Stimulated activated CD8-positive, alpha-beta memory T cell treated with anti-CD3 and anti-CD28 coated beads, Interleukin-12 subunit alpha, Interleukin-12 subunit beta, amount 100 ng/mL, for 24 hours (primary cell): ENCODE results near the gene NKAIN4.

Source experiments
- DNase-seq: peaks from one replicate; pipeline ENCODE4 v3.0.0-alpha.2; 2020; ENCODE audit errors: extremely low read depth

Gene NKAIN4

GRCh38 chr20:63288581-63289251 lies 34.5 kb upstream of the NKAIN4 start:
- no peak for DNase-seq

DNA sequence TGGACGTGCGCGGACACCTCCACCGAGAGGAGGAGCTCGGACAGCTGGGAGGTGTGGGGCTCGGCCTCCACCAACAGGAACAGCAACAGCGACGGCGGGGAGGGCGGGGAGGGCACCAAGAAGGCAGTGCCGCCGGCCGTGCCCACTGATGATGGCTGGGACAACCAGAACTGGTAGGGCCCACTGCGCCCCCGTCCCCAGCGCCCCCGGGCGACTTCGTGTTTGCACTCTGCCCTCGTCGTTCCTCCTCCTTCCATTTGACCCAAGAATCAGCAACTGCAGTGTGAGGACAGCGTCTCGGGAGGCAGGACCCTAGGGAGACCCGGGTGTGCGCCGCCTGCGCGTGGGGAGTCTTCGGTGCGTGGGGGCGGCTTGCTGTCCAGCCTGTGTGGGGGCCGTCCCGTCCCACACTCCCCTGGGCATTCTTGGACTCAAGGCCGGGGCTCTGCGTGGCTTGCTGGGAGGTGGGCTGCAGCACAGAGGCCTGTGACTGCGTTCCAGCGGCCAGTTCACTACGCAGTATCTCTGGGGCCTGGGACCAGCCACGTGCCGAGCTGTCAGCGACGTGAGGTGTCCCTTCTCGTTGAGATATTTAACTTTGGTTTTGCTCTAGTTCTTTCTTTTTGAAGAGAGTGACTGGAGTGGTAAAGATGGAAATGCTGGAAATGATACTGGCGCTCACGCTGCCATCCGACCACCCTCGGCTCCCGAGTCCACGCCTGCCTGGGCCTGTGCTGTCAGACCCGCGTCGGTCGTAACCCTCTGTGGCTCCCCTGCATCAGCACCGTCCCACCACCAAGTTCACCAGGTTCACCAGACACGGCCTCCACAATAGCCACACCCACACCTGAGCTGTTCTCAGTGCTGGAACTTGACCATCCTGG lies 33.7 kb upstream of the NKAIN4 start:
- DNase-seq, result no peak

DNA sequence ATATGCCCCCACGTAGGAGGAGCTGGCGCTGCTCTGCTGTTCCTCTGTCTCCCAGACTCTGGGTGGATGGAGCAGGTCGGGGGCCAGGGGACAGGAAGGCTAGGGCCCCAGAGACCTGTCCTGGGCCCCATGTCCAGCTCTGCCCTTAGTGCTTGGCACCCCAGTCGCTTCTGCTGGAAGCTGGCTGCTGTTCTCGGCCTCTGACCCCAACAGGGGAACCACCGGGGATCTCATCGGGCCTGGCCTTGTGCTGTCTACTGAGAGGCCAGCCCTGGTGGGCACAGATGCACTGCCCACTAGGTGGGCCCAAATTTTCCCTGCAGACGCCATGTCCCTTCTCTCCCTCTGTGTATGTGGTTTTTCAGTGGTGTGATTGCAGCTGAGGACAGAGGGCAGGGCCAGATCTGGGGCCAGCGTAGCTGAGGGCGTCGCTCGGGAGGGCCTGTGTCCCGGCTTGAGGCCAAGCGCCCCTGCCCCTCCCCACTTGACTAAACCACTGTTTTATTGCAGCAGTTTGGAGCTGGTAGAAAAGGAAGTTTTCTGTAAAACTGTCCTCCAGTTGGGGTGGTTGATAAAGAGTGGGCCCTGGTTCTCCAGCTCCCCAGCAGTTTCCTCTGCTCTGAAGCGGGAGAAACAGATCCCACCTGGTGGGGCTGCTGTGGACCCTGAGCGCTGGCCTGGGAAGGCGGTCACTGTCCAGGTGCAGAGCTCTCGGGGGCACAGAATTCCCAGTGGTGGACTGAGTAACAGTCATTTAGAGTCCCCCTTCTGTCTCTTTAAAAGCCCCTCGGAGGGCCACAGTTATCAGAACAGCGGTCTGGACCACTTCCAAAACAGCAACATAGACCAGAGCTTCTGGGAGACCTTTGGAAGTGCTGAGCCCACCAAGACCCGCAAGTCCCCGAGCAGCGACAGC lies 32.8 kb upstream of the NKAIN4 start:
- no peak for DNase-seq

DNA sequence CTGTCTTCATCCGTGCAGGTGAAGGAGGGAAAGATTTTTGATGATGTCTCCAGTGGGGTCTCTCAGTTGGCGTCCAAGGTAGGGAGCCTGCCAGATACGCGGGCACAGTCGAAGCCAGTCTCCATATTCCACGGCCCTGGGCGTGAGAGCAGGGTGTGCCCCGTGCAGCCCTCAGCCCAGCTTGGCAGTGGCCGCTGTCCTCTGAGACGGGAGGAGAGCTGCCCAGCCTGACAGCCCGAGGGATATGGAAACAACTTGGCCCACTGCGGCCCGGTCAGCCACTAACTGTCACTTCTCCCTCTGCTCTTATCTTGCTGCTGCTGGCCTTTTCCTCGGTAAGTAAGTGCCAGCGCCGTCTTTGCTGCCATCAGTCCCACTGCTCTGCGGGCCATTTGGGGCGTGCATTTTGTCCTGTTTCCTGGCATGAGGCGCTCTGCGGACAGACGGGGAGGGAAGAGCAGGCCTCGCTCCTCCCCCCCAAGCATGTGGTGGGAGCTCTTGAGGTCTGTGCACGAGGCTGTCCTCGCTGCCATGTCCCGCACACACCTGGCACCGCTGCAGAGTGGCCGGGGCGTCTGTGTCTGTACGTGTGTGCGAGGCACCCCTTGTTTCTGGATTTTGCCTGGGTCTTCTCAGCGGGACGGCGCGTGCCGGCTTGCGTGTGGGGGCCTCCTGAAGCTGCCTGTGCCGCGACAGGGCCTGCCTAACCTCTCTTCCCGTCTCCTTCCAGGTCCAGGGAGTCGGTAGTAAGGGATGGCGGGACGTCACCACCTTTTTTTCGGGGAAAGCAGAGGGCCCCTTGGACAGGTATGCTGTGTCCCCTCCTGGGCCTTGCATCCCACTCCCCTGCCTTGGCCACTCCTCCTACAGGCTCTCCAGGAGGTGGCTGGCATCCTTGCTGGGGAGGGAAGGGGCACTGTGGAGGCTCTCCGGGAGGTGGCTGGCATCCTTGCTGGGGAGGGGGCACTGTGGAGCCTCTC lies 31.7 kb upstream of the NKAIN4 start:
- no peak for DNase-seq

DNA sequence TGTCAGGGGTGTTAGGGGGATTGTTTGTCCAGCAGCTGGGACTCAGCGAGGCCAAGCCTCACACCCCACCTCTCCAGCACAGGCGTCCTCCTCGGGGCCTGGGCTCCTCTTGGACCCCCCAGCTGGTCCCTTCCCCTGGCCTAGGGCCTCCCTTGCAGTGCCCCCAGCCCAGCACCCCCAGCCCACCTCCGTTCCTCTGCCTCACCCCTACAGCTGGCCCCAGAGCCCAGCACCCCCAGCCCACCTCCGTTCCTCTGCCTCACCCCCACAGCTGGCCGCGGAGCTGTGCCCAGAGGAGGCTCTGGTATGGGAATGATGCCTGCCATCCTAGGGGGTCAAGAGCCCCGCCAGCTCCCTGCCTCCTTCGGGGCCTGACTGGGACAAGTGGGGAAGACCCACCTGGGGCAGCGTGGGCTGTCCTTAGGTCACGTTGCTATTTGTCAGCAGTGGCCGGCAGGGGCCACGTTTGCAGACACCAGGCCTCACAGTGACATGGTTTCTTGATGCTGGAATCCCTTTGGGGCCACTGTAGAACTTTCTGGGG lies 30.8 kb upstream of the NKAIN4 start:
- DNase-seq, result no peak

DNA sequence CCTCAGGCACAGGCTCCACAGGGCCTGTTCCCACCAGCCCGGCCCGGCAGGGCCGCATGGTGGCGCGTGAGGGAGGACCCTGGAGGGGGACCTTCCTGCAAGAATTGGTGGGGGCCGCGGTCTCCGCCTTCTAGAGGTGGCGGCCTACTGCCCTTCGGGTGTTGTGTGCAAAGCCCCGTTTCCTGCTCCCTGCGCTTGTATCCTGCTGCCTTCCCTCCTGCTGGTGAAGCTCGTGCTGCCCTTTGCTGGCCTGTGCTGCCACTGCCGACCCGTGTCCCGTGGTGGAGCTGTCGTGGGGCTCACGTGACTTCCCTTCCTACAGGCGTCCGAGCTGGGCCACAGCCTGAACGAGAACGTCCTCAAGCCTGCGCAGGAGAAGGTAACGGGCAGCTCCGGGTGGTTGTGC lies 30.3 kb upstream of the NKAIN4 start:
- DNase-seq, result no peak

- DNase-seq, result no peak
Observed at GRCh38 chr20:63284083-63284440, 29.8 kb upstream of the NKAIN4 start.

- no peak for DNase-seq
Observed at GRCh38 chr20:63283397-63284082, 29.3 kb upstream of the NKAIN4 start.

GRCh38 chr20:63282946-63283345 lies 28.7 kb upstream of the NKAIN4 start:
- no peak for DNase-seq

DNA sequence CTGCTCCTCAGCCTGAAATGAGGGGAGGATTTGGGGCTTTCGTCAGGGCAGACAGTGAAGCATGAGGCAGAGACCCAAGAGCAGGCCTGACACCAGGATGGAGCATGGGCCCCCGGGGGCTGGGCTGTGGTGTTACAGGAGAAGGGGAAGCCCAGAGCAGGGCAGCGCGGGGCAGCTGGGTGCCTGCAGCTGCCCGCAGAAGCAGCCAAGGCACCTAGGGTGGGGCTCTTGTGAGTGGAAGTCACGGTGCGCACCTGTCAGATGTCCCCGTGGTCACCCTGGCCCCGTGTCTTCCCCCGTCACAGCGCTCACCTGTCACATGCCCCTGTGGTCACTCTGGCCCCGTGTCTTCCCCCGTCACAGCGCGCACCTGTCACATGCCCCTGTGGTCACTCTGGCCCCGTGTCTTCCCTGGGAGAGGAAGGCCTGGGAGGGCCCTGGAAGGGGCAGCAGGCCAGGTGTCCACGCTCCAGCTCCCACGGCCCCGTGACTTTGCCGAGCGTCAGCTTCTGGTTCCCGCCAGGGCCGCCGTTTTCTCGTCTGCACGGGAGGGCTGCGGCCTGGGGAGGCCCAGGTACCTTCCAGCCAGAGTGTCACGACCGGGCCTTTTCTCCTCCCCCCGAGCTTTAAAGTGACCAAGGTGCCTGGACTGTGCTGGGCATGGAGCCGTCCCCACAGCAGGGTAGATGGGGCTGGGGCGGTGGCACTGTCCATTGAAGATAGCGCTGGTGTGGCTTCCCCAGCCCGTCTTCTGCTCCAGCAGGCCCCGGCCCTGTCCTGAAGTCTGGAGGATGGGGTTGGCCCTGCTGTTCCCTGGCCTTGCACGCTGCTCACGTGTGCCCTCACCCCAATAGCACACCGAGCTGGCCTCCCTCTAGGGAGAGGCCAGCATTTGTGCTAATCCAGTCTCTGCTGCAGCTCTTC lies 27.7 kb upstream of the NKAIN4 start:
- no peak for DNase-seq

DNA sequence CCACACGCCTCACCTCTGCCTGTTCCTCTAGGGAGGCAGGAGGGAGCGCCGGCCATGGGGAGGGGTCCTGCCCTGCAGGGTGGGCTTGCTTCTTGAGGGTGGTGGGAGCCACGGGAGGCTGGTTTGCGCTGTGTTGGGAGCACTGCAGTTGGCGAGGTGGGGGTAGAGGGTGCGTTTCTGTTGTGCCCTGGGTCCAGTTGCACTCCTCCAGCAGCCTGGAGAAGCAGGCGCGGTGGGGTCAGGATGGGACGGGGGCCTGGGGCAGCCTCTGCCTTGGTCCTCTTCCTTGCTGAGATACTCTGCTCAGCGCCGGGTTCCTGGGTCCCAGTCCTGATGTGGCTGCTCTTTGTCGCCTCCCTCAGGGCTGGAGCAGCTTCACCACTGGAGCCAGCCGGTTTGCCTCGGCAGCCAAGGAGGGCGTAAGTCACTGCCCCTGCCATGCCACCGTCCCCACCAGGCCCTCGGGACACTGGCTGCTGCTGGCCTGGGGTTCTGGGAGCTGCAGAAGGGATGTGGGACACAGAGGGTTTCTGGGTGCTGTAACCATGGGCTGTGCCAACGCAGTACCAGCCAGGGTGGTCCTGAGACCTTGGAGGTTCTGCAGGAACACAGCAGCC lies 26.8 kb upstream of the NKAIN4 start:
- DNase-seq, result no peak

DNA sequence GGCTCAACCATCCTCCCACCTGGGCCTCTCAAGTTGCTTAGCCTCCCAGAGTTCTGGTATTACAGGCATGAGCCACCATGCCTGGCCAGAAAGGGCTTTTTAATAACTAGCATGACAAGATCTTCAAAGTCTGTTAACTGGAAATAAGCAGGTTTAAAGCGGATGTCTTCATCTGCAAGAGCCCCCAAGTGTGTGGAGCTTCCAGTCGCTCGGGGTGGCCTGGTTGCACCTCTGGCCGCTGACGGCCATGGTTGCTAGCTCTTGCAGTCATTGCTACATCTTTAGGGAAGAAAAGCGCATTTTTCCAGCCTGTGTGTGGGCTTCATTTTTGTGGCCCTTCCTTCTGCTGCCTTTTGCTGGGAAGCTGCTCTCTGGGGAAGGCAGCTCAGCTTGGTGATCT lies 26.1 kb upstream of the NKAIN4 start:
- DNase-seq, result no peak

DNA sequence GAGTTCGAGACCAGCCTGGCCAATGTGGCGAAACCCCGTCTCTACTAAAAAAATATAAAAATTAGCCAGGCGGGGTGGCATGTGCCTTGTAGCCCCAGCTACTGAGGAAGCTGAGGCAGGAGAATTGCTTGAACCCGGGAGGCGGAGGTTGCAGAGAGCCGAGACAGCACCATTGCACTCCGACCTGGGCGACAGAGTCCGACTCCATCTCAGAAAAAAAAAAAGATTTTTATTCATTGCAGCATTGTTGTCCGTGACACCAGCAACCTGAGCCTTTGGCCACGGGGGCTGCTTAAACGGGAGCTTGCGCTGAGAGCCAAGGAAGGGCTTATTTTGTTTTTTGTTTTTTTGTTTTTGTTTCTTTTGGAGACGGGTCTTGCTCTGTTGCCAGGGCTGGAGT lies 25.7 kb upstream of the NKAIN4 start:
- no peak for DNase-seq

DNA sequence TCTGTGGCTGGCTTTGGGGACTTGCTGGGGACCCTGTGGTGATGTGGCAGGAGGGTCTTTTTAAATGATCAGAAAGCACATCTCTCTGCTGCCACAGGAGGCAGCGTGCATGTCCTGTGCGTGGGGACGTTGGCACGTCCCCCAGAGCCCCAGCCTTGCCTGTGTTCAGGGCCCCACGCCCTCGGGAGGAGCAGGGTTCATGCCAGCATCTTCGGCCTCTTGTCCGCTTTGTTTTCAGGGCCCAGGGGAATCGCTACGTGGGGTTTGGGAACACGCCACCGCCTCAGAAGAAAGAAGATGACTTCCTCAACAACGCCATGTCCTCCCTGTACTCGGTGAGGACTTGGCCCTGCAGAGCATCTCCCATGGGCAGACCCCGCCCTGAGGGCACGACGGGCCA lies 24.4 kb upstream of the NKAIN4 start:
- DNase-seq, result no peak

DNA sequence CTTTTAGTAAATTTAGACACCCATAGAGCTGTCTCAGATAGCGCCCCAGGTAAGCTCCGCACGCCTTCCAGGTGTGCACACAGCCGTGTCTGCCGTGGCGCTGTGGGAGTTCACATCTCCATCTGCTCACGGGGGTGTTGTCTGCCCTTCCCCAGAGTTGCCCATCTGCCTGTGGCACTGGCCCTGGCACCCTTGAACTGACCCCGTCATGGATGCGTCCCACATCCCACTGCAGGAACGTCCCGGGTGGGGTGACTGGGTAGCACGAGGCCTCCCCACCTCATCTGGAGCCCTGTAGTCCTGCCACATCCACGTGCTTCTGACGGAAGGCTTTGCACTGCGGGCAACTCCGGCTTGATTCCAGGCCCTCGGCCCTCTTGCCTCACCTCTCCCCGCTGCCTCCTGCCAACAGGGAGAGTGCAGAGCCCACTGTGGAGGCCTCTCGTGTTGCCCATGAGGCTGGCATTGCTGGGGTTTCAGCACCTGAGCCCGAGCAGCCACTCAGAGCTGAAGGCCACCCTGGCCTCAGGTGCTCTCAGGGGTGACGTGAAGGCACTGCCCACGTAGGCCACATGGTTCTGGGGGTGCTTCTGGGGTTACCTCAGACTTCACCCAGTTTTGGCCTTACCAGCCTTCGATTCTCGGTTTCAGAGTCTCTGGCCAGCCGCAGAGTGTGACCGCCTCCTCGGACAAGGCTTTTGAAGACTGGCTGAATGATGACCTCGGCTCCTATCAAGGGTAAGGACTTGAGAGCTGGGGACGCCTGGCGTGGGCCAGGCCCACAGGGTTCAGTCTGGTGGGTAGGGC lies 23.4 kb upstream of the NKAIN4 start:
- DNase-seq, result no peak

- no peak for DNase-seq
Observed at GRCh38 chr20:63276956-63277355, 22.7 kb upstream of the NKAIN4 start.

DNA sequence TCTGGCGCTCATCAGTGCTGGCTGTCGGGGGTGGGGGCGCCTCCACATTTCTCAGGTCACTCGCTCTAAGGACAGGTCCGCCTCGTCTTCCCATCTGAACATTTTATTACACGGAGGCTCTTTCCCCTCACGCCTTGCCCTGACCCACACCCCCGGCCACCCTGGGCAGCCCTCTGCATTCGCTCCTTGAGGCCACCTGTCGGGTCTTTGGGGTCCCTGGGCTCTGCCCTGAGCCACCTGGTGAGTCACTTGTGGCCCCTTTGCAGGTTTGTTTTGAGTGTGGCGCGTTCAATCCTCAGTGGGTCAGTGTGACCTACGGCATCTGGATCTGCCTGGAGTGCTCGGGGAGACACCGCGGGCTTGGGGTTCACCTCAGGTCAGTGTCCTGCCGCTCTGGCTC lies 21.6 kb upstream of the NKAIN4 start:
- no peak for DNase-seq
